Transverse colon (tissue), 4 donors: ENCODE measurements around the gene STYXL1. TPM values are rescaled to one million over a fixed set of nuclear protein-coding genes. Genes with fewer than 3 reads are reported as not detected.
A peak's percentile ranks its signal among the peaks of the same experiment; 100 is the strongest.

Source experiments
- DNase-seq: peaks from one replicate; pipeline ENCODE4 v3.0.0-alpha.2; 2019
- H3K27ac ChIP-seq, 4 donors: fragments of 200-600 bp; sonication (generic); 2 replicates each; pipeline ENCODE4 v1.5.1; 2016 to 2018; ENCODE audit warnings: inconsistent platforms in 4 of 4
- H3K27me3 ChIP-seq: fragments of 200-600 bp; sonication (generic); 2 replicates; pipeline ENCODE4 v1.5.1; 2017; ENCODE audit warnings: inconsistent platforms
- H3K36me3 ChIP-seq, 4 donors: fragments of 200-600 bp; sonication (generic); 2 replicates each; pipeline ENCODE4 v1.5.1; 2017 to 2019; ENCODE audit warnings: inconsistent platforms in 4 of 4
- H3K4me1 ChIP-seq, 4 donors: fragments of 200-600 bp; sonication (generic); 2 replicates each; pipeline ENCODE4 v1.5.1; 2017 to 2020; ENCODE audit warnings: inconsistent platforms in 4 of 4
- H3K4me3 ChIP-seq, 4 donors: fragments of 200-600 bp; sonication (generic); 1 replicate in 1 of 4; 2 replicates in 3 of 4; pipeline versions ENCODE4 v1.5.1 to v1.6.1; 2017 to 2019; ENCODE audit warnings: inconsistent platforms in 4 of 4
- H3K9me3 ChIP-seq, 2 donors: fragments of 200-600 bp; sonication (generic); 2 replicates each; pipeline ENCODE4 v1.5.1; 2017 to 2019; ENCODE audit warnings: inconsistent platforms in 2 of 2
- EP300 ChIP-seq: sonication (generic); formaldehyde crosslinking; IDR thresholded peaks from one replicate; pipeline ENCODE4 v1.6.1; 2017; ENCODE audit warnings: antibody characterized with exemption, low read depth
- POLR2A ChIP-seq: fragments of 450-650 bp; IDR thresholded peaks from one replicate; pipeline ENCODE4 v1.6.1; 2016; ENCODE audit warnings: antibody characterized with exemption, mild to moderate bottlenecking, moderate library complexity
- POLR2AphosphoS5 ChIP-seq, 3 donors: sonication (generic); formaldehyde crosslinking; IDR thresholded peaks; one replicate each; pipeline ENCODE4 v1.6.1; 2016; ENCODE audit warnings: antibody characterized with exemption in 3 of 3
- WGBS, 2 donors: methylation state at CpG; one replicate each; pipeline ENCODE4 v1.1.5; 2018; ENCODE audit warnings: low coverage in 1 of 2; 5-methylcytosine and 5-hydroxymethylcytosine counted together
- in situ Hi-C, 4 donors: fragments of 200-750 bp; cut with MboI; loops; one replicate each; pipeline versions ENCODE4 v1.15.0 to v1.15.1; 2017; ENCODE audit warnings: low sequenced_read_pairs in 3 of 4, low pct_ligation_motif_present in 1 of 4, low pct_unique_long_range_greater_than_20kb in 1 of 4
- intact Hi-C: fragments of 100-400 bp; cut with DNase I; formaldehyde crosslinking; loops from one replicate; pipeline ENCODE4 v1.15.1; 2023; ENCODE audit warnings: low total_unique reads
- total RNA-seq, 4 donors: library from RNA; depleted of rRNA; stranded (reverse); fragments of >200 nt; gene quantifications; one replicate each; pipeline ENCODE4 v1.1.0, GENCODE V29; 2016
- TF ChIP-seq, protein P1 (sequence below), 5 experiments: fragments of 200-600 bp in 3 of 5; fragments of 450-650 bp in 2 of 5; sonication (generic) in 3 of 5; IDR thresholded peaks; 1 replicate in 2 of 5; 2 replicates in 3 of 5; pipeline ENCODE4 v1.5.1; 2016 to 2017; ENCODE audit warnings: antibody characterized with exemption in 5 of 5, inconsistent platforms in 3 of 5, mild to moderate bottlenecking in 2 of 5, moderate library complexity in 1 of 5

Gene STYXL1
- total RNA-seq, 4 donors from 2014 or later: 3.4 to 51.9 (median 20.9) TPM

- no peaks in the 10 kb centered on the region for H3K9me3 ChIP-seq
- H3K36me3 ChIP-seq: no peaks in the 10 kb centered on the region
- in situ Hi-C loops: no loop called here
- intact Hi-C loops: loop anchor here (10.0 kb wide), 1 partner anchor 53 kb away; the partner anchor contains the start of gene POR
- TF ChIP-seq POLR2AphosphoS5 (IDR thresholded peaks at IDR 0.05) (peak in 1 of 3 donors; percentile 31), POLR2A (no peak)
- H3K4me3 ChIP-seq: no peak overlapping the region
- 66 to 67% methylated on average over 1 to 13 of the region's 13 CpGs for WGBS, 2 donors
- no peaks in the 10 kb centered on the region for H3K27me3 ChIP-seq
- no peak for DNase-seq
- peaks cover 15 to 55% (median 33%) of the 10 kb centered on the region in 4 donors for H3K4me1 ChIP-seq
- peak overlapping the region; percentile 79 to 85 (median 82) for H3K27ac ChIP-seq
Observed at GRCh38 chr7:75967487-75967997, 80.3 kb downstream of the STYXL1 start.

DNA sequence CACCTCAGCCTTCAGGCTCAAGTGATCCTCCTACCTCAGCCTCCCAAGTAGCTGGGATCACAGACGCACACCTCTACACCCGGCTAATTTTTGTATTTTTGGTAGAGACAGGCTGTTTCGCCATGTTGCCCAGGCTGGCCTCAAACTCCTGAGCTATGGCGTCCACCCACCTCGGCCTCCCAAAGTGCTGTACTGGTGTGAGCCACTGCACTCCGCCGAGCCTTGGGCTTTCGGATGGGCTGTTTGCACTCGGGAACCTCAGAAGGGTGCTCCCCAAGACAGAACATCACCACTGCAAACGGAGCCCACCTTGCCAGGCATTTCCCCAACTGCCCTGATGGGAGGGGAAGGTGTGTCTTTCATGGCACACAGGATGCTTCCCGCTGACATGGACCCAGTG lies 80.7 kb downstream of the STYXL1 start:
- H3K9me3 ChIP-seq: no peaks in the 10 kb centered on the region
- H3K36me3 ChIP-seq: no peaks in the 10 kb centered on the region
- H3K4me3 ChIP-seq: no peak overlapping the region
- no peak for DNase-seq
- H3K27ac ChIP-seq: peak overlapping the region; percentile 79 to 85 (median 82)
- no peaks in the 10 kb centered on the region for H3K27me3 ChIP-seq
- no peak for TF ChIP-seq EP300
- TF ChIP-seq POLR2A: no peak
- TF ChIP-seq POLR2AphosphoS5 (IDR thresholded peaks at IDR 0.05): no peak
- H3K4me1 ChIP-seq: peaks cover 15 to 53% (median 33%) of the 10 kb centered on the region in 4 donors
- 82 to 83% methylated on average over 2 to 11 of the region's 11 CpGs for WGBS, 2 donors
- in situ Hi-C loops: no loop called here
- intact Hi-C loops: loop anchor here (10.0 kb wide), 1 partner anchor 52 kb away; the partner anchor contains the start of gene POR

- Histone ChIP-seq H3K27ac (peak overlapping the region; percentile 79 to 85 (median 82)), H3K27me3 (no peaks in the 10 kb centered on the region), H3K4me3 (peak overlapping the region in 1 of 4 donors; percentile 14), H3K9me3 (no peaks in the 10 kb centered on the region), H3K4me1 (peaks cover 15 to 46% (median 33%) of the 10 kb centered on the region in 4 donors), H3K36me3 (no peaks in the 10 kb centered on the region)
- in situ Hi-C loops: no loop called here
- WGBS, 2 donors: 68% methylated on average over 26 of the region's 26 CpGs; no CpG with 5 or more reads in 1 of the 2 donors
- intact Hi-C loops: loop anchor here (10.0 kb wide), 1 partner anchor 52 kb away; the partner anchor contains the start of gene POR
- TF ChIP-seq EP300: peak; percentile 93
- TF ChIP-seq, protein P1, sequence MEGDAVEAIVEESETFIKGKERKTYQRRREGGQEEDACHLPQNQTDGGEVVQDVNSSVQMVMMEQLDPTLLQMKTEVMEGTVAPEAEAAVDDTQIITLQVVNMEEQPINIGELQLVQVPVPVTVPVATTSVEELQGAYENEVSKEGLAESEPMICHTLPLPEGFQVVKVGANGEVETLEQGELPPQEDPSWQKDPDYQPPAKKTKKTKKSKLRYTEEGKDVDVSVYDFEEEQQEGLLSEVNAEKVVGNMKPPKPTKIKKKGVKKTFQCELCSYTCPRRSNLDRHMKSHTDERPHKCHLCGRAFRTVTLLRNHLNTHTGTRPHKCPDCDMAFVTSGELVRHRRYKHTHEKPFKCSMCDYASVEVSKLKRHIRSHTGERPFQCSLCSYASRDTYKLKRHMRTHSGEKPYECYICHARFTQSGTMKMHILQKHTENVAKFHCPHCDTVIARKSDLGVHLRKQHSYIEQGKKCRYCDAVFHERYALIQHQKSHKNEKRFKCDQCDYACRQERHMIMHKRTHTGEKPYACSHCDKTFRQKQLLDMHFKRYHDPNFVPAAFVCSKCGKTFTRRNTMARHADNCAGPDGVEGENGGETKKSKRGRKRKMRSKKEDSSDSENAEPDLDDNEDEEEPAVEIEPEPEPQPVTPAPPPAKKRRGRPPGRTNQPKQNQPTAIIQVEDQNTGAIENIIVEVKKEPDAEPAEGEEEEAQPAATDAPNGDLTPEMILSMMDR (IDR thresholded peaks at IDR 0.05): no peak
- TF ChIP-seq POLR2AphosphoS5 (IDR thresholded peaks at IDR 0.05): peak; percentile 46 to 68 (median 66)
- no peak for DNase-seq
Observed at GRCh38 chr7:75966190-75966961, 81.4 kb downstream of the STYXL1 start.

DNA sequence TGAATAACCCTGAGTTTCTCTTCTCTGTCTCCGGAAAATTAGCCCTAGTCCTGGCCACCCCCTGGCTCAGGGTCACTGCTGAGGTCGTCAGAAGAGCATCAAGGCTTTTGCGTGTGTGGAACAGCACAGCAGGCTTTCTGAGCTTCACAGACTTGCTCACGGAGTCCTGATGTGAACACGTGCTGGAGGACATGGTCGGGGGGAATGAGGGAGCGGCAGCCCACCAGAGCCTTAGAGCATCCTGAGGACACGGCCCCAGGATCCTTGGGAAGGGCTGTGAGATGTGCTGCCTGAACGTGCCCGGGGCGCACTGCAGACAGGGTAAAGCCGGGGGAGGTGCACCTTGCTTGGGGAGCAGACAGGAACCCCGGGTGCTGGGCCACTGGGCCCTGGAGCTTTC lies 82.2 kb downstream of the STYXL1 start:
- intact Hi-C loops (loop anchor here (10.0 kb wide), 1 partner anchor 51 kb away; the partner anchor contains the start of gene POR), in situ Hi-C loops (no loop called here)
- H3K27me3 ChIP-seq: no peaks in the 10 kb centered on the region
- no peak for DNase-seq
- peak overlapping the region; percentile 79 to 85 (median 82) for H3K27ac ChIP-seq
- WGBS, 2 donors: 87% methylated on average over 13 of the region's 13 CpGs; no CpG with 5 or more reads in 1 of the 2 donors
- H3K4me3 ChIP-seq: no peak overlapping the region
- no peaks in the 10 kb centered on the region for H3K9me3 ChIP-seq
- TF ChIP-seq EP300 (no peak), POLR2A (no peak), POLR2AphosphoS5 (IDR thresholded peaks at IDR 0.05) (no peak)
- TF ChIP-seq, protein P1 (IDR thresholded peaks at IDR 0.05): no peak
- H3K4me1 ChIP-seq: peaks cover 15 to 44% (median 33%) of the 10 kb centered on the region in 4 donors
- no peaks in the 10 kb centered on the region for H3K36me3 ChIP-seq
